Measurements from ENCODE around the gene LPAR2. TPM values are rescaled to one million over a fixed set of nuclear protein-coding genes. Genes with fewer than 3 reads are reported as not detected.

Gene LPAR2
- total and polyA plus RNA-seq, 7 donors: 0.08 to 1.5 (median 0.42) TPM

DNA sequence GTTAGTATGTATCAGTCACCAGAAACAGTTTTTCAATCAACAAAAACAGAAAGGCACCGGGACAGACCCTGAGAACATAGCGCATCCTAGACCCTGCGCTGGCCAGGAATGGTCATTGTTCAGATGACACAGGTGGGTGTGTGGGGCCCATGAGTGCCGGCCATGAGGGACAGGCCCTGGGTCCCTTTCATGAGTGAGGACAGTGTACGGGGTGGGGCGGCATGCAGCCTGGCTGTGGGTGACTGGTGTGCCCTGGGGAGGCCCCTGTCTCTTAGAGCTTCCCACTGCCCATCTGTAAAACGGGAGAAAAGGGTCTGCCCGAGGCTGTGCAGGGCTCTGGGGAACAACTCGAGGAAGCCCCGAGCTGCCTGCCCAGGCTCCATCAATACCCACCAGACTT, 35.3 kb downstream of the LPAR2 start:
- DNase-seq: no peak
- 89 to 93% (median 93%) methylated on average over 10 of the region's 10 CpGs for WGBS, 3 donors
- no peak overlapping the region for H3K4me3 ChIP-seq
- intact Hi-C loops (cut with DNase I): no loop called here
- H3K27ac ChIP-seq: no peak overlapping the region
- no peaks in the 10 kb centered on the region for H3K9me3 ChIP-seq
- TF ChIP-seq, protein P1, sequence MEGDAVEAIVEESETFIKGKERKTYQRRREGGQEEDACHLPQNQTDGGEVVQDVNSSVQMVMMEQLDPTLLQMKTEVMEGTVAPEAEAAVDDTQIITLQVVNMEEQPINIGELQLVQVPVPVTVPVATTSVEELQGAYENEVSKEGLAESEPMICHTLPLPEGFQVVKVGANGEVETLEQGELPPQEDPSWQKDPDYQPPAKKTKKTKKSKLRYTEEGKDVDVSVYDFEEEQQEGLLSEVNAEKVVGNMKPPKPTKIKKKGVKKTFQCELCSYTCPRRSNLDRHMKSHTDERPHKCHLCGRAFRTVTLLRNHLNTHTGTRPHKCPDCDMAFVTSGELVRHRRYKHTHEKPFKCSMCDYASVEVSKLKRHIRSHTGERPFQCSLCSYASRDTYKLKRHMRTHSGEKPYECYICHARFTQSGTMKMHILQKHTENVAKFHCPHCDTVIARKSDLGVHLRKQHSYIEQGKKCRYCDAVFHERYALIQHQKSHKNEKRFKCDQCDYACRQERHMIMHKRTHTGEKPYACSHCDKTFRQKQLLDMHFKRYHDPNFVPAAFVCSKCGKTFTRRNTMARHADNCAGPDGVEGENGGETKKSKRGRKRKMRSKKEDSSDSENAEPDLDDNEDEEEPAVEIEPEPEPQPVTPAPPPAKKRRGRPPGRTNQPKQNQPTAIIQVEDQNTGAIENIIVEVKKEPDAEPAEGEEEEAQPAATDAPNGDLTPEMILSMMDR (IDR thresholded peaks at IDR 0.05): no peak
- H3K4me1 ChIP-seq: no peaks in the 10 kb centered on the region
- H3K27me3 ChIP-seq (ENCODE audit: insufficient read depth in 3 of 3, low read length in 2 of 3): no peaks in the 10 kb centered on the region
- H3K36me3 ChIP-seq (ENCODE audit: insufficient read depth in 1 of 2, low read depth in 1 of 2): no peaks in the 10 kb centered on the region
- no peak for ATAC-seq

DNA sequence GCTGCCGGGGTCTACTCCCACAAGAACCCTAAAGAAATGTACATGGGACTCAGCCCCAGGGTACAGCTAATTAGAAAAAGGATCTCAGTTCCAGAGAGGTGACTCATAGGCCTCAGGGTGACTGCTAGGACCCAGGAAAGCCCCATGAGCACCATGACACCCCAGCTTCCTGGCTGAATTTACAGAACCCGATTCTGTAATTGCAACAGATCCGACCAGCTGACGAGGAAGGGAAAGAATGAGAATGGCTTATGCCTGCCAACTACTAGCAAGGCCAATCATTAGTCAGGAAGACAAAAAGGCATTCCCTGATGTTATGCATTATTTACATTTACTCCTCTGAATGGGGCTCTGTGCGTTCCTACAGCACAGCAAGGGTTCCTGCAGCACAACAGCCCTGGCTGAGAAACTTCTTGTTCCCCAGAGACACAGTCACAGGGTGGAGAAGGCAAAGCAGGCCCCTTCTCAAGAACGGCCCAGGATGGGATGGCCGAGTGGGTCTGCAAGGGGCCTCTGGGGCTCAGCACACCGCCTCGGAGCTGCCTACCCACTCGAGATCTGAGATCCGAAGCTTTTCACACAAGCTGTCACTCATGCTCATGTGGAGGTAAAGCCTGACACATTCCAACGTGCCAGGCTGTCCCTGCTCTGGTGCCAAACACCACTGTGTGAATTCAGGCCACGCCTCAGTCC, 36.7 kb downstream of the LPAR2 start:
- Histone ChIP-seq H3K9me3 (no peaks in the 10 kb centered on the region), H3K4me1 (no peaks in the 10 kb centered on the region), H3K27ac (no peak overlapping the region), H3K4me3 (no peak overlapping the region), H3K36me3 (ENCODE audit: insufficient read depth in 1 of 2, low read depth in 1 of 2) (no peaks in the 10 kb centered on the region), H3K27me3 (ENCODE audit: insufficient read depth in 3 of 3, low read length in 2 of 3) (no peaks in the 10 kb centered on the region)
- DNase-seq: no peak
- TF ChIP-seq, protein P1 (IDR thresholded peaks at IDR 0.05): no peak
- ATAC-seq: peak; percentile 34 to 78 (median 64)
- intact Hi-C loops (cut with DNase I): no loop called here
- WGBS, 3 donors: 26 to 46% (median 28%) methylated on average over 13 of the region's 13 CpGs

DNA sequence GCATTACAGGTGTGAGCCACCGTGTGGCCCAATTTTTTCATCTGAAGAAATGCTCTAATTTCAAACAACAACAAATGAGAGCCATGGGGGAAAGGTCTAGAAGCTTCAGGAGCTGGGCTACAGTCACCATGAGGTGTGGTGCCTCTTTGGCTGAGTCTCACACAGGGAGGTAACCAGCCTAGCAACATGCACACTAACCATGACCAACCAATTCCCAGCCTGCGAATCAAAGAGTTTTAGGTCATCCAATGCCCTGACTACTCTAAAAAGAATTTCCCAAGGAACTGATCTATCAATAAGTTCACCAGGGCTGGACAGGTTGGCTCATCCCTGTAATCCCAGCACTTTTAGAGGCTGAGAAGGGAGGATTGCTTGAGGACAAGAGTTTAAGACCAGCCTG, 39.5 kb downstream of the LPAR2 start:
- ATAC-seq: no peak
- TF ChIP-seq, protein P1 (IDR thresholded peaks at IDR 0.05): no peak
- Histone ChIP-seq H3K27ac (no peak overlapping the region), H3K27me3 (ENCODE audit: insufficient read depth in 3 of 3, low read length in 2 of 3) (no peaks in the 10 kb centered on the region), H3K4me1 (no peaks in the 10 kb centered on the region), H3K9me3 (no peaks in the 10 kb centered on the region), H3K36me3 (ENCODE audit: insufficient read depth in 1 of 2, low read depth in 1 of 2) (no peaks in the 10 kb centered on the region), H3K4me3 (no peak overlapping the region)
- no peak for DNase-seq
- intact Hi-C loops (cut with DNase I): no loop called here
- WGBS, 3 donors: 70 to 76% (median 71%) methylated on average over 2 of the region's 2 CpGs

DNA sequence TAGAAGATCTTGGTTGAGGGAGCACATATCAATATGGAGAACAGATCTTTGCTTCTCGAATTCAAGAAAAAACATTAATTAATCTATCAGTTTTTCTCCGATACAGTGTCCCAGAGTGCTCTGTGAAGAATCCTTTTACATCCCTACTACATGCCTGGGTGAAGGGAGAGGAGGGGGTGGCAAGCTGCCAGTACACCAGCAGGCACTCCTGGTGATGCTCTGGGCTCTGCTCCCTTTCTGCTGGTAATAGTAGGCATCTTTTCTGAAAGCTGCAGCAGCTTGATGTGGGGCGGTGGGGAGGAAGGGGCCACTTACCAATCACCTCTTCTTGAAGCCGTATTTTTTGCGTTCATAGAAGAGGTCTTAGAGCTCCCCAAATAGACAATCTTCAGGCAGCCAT, 40.2 kb downstream of the LPAR2 start:
- WGBS, 3 donors: 81 to 84% (median 81%) methylated on average over 5 of the region's 5 CpGs
- no peak overlapping the region for H3K4me3 ChIP-seq
- H3K4me1 ChIP-seq: no peaks in the 10 kb centered on the region

More for the DNA sequence above, 40.2 kb downstream of the LPAR2 start:
- Histone ChIP-seq H3K27ac (no peak overlapping the region), H3K9me3 (no peaks in the 10 kb centered on the region), H3K36me3 (ENCODE audit: insufficient read depth in 1 of 2, low read depth in 1 of 2) (no peaks in the 10 kb centered on the region), H3K27me3 (ENCODE audit: insufficient read depth in 3 of 3, low read length in 2 of 3) (no peaks in the 10 kb centered on the region)
- DNase-seq (no peak), ATAC-seq (no peak)
- TF ChIP-seq, protein P1 (IDR thresholded peaks at IDR 0.05): no peak
- intact Hi-C loops (cut with DNase I): no loop called here
